ENCODE measurements around the gene GSTP1.
"Not testable (repeated sequence)": the region's sequence is repeated elsewhere in the genome, so short reads cannot be mapped to it uniquely, and the experiment has no call there.

The GSTP1 gene

DNA sequence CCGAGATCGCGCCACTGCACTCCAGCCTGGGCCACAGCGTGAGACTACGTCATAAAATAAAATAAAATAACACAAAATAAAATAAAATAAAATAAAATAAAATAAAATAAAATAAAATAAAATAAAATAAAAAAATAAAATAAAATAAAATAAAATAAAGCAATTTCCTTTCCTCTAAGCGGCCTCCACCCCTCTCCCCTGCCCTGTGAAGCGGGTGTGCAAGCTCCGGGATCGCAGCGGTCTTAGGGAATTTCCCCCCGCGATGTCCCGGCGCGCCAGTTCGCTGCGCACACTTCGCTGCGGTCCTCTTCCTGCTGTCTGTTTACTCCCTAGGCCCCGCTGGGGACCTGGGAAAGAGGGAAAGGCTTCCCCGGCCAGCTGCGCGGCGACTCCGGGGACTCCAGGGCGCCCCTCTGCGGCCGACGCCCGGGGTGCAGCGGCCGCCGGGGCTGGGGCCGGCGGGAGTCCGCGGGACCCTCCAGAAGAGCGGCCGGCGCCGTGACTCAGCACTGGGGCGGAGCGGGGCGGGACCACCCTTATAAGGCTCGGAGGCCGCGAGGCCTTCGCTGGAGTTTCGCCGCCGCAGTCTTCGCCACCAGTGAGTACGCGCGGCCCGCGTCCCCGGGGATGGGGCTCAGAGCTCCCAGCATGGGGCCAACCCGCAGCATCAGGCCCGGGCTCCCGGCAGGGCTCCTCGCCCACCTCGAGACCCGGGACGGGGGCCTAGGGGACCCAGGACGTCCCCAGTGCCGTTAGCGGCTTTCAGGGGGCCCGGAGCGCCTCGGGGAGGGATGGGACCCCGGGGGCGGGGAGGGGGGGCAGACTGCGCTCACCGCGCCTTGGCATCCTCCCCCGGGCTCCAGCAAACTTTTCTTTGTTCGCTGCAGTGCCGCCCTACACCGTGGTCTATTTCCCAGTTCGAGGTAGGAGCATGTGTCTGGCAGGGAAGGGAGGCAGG, at the start of gene GSTP1:
Gene GSTP1 (plus strand): TSS at position 566 of the 958 bp plus-strand sequence. CDS start 32 bp downstream, at position 598.
- peak; percentile 63 for DNase-seq (ENCODE audit: low read depth)

GRCh38 chr11:67534070-67534679, 49.4 kb upstream of the GSTP1 start:
- DNase-seq (ENCODE audit: low read depth), result no peak

DNA sequence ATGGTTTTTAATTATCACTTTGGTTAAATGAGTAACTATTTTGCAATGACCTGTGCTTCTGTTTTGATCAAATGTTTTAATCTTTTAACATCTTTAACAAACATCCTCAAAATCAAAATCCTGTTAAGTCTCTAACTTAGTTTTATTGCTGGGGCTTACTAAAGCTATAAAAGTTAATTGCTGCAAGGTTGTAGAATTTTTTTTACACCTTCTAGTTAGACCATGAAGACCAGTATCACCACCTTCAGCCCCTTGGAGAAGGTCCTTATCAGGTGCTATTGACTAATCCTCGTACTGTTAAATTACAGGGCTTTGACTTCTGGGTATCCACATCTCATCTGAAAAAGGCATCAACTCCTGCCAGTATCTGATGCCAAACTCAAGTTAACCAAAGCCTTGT, 48.1 kb upstream of the GSTP1 start:
- DNase-seq (ENCODE audit: low read depth), result no peak

DNA sequence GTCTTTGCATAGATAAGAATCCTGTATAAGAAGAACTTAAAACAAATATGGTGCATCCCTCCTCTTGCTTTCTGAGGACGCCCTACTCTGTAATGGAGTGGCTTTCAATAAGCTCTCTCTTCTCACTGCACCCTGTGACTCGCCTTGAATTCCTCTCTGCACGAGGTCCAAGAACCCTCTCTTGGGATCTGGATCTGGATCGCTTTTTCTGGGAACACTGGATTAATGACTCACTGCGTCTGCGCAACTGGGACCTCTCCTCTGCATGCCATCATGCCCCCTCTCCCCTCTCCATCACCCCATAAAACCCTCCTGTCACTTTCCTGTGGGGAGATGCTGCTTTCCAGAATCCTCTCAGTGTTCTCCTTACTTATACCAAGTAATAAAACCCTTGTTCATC, 45.3 kb upstream of the GSTP1 start:
- no peak for DNase-seq (ENCODE audit: low read depth)

DNA sequence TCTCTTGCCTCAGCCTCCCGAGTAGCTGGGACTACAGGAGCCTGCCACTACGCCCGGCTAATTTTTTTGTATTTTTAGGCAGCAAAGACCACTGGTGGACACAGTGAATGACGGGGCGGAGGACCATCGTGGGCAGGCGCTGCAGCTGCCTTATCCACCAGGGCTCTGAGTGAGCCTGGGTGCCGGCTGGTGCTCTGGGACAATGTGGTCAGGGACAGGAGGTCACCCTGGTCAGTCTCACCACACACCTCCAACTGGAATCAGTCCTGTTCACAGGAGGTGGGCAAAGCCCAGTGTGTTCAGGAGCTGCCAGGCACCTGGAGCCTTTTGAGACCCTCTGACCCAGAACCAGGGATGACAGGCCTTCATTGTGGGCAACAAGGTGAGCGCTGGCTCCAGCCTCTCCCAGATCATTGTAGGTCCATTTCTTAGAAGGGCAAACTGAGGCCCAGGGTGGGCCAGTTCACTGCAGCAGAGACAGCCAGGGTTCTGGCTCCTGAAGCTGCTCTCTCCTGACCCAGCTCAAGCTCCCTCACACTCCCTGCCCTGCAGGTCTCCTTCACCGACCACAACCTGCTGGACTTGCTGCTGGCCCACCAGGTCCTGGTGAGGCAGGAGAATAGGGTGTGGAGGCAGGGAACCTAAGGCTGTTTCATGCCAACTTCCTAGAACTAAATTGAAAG, 44.6 kb upstream of the GSTP1 start:
- no peak for DNase-seq (ENCODE audit: low read depth)

- no peak for DNase-seq (ENCODE audit: low read depth)
These were observed 44.1 kb upstream of the GSTP1 start for GRCh38 chr11:67539550-67539949.

- no peak for DNase-seq (ENCODE audit: low read depth)
These were observed 42.4 kb upstream of the GSTP1 start for GRCh38 chr11:67541198-67541597.

- DNase-seq (ENCODE audit: low read depth), result no peak
These were observed 41.4 kb upstream of the GSTP1 start for GRCh38 chr11:67542169-67542568.

DNA sequence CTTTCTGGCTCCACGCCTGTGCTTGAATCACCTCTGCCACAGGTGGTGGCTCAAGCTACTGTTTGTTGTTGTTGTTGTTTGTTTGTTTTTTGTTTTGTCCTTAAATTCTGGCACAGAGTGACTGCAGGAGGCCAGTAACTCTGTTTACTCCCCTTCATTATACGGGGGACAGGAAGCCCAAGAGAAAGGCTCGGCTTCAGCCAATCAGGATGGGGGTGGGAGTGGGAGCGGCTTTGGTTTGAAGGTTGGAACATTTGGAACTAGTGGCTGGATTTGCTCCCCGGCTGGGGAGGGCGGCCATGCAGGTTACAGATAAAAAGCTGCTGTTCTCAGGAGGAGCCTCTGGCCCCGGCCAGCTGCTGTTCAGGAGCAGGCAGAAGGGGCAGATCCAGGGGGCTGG, 40.6 kb upstream of the GSTP1 start:
- DNase-seq (ENCODE audit: low read depth), result no peak

DNA sequence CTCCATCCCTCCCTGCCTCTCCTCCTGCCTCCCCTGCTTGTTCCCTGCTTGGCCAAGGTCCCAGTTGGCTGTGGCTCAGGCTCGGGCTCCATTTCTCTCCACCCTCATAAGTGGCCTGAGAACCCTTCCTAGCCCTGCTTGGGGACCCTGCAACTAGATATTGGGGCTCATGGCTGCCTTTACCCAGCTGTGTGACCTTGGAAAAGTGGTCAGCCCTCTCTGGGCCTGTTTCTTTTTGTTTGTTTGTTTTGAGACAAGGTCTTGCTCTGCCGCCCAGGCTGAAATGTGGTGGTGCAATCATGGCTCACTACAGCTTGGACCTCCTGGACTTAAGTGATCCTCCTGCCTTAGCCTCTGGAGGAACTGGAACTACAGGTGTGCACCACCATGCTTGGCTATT, 40.0 kb upstream of the GSTP1 start:
- DNase-seq (ENCODE audit: low read depth), result no peak

GRCh38 chr11:67544616-67545242, 38.9 kb upstream of the GSTP1 start:
- DNase-seq (ENCODE audit: low read depth), result no peak

DNA sequence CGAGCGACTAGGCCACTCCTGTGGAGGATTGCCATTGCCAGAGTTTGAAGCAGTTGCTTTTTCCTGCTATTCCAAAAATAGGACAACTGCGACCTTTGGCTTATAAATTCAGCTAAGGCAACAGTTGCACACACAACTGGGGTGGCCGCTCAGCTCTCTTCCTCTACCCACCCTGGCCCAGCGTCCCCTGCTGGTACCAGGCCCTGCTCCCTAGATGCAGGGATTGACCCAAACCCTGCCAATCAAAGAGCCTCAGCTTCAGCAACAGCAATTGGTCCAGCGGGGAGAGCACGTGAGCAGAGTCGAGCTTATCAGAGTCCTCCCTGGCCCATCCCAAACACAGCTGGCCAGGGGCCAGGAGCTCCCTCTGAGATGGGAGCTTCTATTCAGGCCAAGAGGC, 38.3 kb upstream of the GSTP1 start:
- no peak for DNase-seq (ENCODE audit: low read depth)

DNA sequence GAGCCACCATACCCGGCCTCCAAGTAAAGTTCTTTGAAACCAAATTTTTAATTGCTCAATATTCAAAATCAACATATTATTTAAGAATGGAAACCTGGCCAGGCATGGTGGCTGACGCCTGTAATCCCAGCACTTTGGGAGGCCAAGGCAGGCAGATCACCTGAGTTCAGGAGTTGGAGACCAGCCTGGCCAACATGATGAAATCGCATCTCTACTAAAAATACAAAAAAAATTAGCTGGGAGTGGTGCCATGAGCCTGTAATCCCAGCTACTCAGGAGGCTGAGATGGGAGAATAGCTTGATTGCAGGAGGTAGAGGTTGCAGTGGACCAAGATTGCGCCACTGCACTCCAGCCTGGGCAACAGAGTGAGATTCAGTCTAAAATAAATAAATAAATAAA, 35.5 kb upstream of the GSTP1 start:
- DNase-seq (ENCODE audit: low read depth), result not testable (repeated sequence)

- DNase-seq (ENCODE audit: low read depth), result no peak
These were observed 35.0 kb upstream of the GSTP1 start for GRCh38 chr11:67548555-67549110.

- no peak for DNase-seq (ENCODE audit: low read depth)
These were observed 32.5 kb upstream of the GSTP1 start for GRCh38 chr11:67551127-67551526.

- not testable (repeated sequence) for DNase-seq (ENCODE audit: low read depth)
These were observed 31.9 kb upstream of the GSTP1 start for GRCh38 chr11:67551697-67552096.

DNA sequence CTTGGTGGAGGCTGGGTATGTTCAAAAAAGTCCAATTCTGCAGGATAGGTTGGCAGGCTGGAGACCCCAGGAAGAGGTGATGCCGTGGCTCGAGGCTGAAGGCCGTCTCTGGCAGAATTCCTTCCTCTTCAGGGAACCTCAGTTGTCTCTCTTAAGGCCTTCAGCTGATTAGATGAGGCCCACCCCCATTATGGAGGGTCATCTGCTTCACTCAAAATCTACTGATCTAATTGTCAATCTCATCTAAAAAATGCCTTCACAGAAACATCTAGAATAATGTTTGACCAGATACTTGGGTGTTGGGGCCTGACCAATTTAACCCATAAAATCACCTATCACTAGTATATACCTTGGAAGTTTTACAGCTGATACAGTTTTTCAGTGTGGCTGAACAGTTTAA, 27.4 kb upstream of the GSTP1 start:
- no peak for DNase-seq (ENCODE audit: low read depth)

- no peak for DNase-seq (ENCODE audit: low read depth)
These were observed 25.4 kb upstream of the GSTP1 start for GRCh38 chr11:67558084-67558772.

DNA sequence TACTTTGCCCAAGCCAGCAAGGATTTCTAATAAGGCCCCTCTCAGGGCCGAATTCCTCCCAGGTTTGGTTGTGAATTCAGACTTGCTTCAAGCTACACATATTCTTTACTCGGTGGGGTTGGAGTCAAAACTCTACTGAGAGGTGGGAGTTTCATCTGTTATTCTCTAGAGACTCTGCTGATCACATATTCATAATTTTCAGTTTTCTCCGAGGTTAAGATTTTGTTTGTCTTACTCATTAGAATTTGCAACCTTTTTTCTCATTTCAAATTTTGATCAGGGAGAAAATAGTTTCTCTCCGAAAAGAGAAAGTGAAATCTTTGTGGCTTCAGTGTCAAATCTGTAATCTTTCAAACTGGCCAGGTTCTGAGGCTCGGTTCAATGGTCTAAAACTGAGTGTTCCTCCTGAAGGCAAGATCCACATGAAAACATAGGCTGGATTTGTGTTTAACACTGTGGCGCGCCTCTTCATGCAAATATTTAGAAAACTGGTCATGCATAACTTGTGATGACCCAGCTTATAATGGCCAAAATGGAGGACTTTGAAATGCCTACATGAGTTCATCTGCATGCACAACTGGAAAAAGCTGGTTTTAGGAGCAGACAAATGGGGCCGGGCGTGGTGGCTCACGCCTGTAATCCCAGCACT, 21.5 kb upstream of the GSTP1 start:
- no peak for DNase-seq (ENCODE audit: low read depth)

GRCh38 chr11:67562963-67563704, 20.5 kb upstream of the GSTP1 start:
- DNase-seq (ENCODE audit: low read depth), result no peak

All from activated T-helper 1 cell treated with Interleukin-2 at 50 U/mL for 16 hours (primary cell).